ENCODE measurements around the gene TRMT6. TPM values are rescaled to one million over a fixed set of nuclear protein-coding genes. Genes with fewer than 3 reads are reported as not detected.
A peak's percentile ranks its signal among the peaks of the same experiment; 100 is the strongest.

The TRMT6 gene
- total RNA-seq, 1 donor from 2014 or later: 6.1 TPM

- DNase-seq (ENCODE audit: missing footprints): no peak
- ATAC-seq: no peak
- intact Hi-C loops (cut with DNase I): no loop called here
These were observed 31.3 kb downstream of the TRMT6 start for GRCh38 chr20:5918856-5919625.

- ATAC-seq: no peak
- DNase-seq (ENCODE audit: missing footprints): no peak
- intact Hi-C loops (cut with DNase I): no loop called here
These were observed 35.5 kb downstream of the TRMT6 start for GRCh38 chr20:5914859-5915258.

GRCh38 chr20:5913166-5913565 is 37.2 kb downstream of the TRMT6 start:
- intact Hi-C loops (cut with DNase I): no loop called here
- ATAC-seq (no peak), DNase-seq (ENCODE audit: missing footprints) (no peak)

- no peak for ATAC-seq
These were observed 40.1 kb downstream of the TRMT6 start for GRCh38 chr20:5910186-5910585.

GRCh38 chr20:5908981-5909380 is 41.4 kb downstream of the TRMT6 start:
- intact Hi-C loops (cut with DNase I): no loop called here
- DNase-seq (ENCODE audit: missing footprints) (no peak), ATAC-seq (no peak)

More at GRCh38 chr20:5910186-5910585, 40.1 kb downstream of the TRMT6 start:
- intact Hi-C loops (cut with DNase I): no loop called here
- DNase-seq (ENCODE audit: missing footprints): no peak

- no peak for DNase-seq (ENCODE audit: missing footprints)
- intact Hi-C loops (cut with DNase I): no loop called here
These were observed 49.4 kb downstream of the TRMT6 start for GRCh38 chr20:5900908-5901307.

GRCh38 chr20:5899444-5899843 is 50.9 kb downstream of the TRMT6 start:
- intact Hi-C loops (cut with DNase I): no loop called here
- DNase-seq (ENCODE audit: missing footprints) (no peak), ATAC-seq (no peak)

More at GRCh38 chr20:5900908-5901307, 49.4 kb downstream of the TRMT6 start:
- no peak for ATAC-seq

- no peak for ATAC-seq
- intact Hi-C loops (cut with DNase I): no loop called here
- no peak for DNase-seq (ENCODE audit: missing footprints)
These were observed 54.7 kb downstream of the TRMT6 start for GRCh38 chr20:5895626-5896025.

- intact Hi-C loops (cut with DNase I): no loop called here
- no peak for ATAC-seq
- no peak for DNase-seq (ENCODE audit: missing footprints)
These were observed 56.7 kb downstream of the TRMT6 start for GRCh38 chr20:5893621-5894020.

- DNase-seq (ENCODE audit: missing footprints): no peak
- intact Hi-C loops (cut with DNase I): no loop called here
- ATAC-seq: no peak
These were observed 57.3 kb downstream of the TRMT6 start for GRCh38 chr20:5893052-5893451.

- intact Hi-C loops (cut with DNase I): no loop called here
- no peak for DNase-seq (ENCODE audit: missing footprints)
- ATAC-seq: peak; percentile 22
These were observed 59.4 kb downstream of the TRMT6 start for GRCh38 chr20:5890773-5891441.

GRCh38 chr20:5888041-5888440 is 62.3 kb downstream of the TRMT6 start:
- ATAC-seq: no peak
- no peak for DNase-seq (ENCODE audit: missing footprints)
- intact Hi-C loops (cut with DNase I): no loop called here

GRCh38 chr20:5887386-5887785 is 62.9 kb downstream of the TRMT6 start:
- no peak for DNase-seq (ENCODE audit: missing footprints)
- ATAC-seq: peak; percentile 40
- intact Hi-C loops (cut with DNase I): loop anchor here (2.0 kb wide), 2 partner anchors 25 to 53 kb away; no protein-coding TSS in a partner anchor

Other genes starting within 250 kb of the TRMT6 start
- 5.3 TPM for gene SHLD1, start 200.1 kb downstream of the TRMT6 start, total RNA-seq
- 7.2 TPM for gene CHGB, start 39.0 kb downstream of the TRMT6 start, total RNA-seq
- gene MCM8, start 119 bp upstream of the TRMT6 start, total RNA-seq: 6.4 TPM
- 104 TPM for gene CRLS1, start 55.6 kb upstream of the TRMT6 start, total RNA-seq
- gene LRRN4, start 103.5 kb upstream of the TRMT6 start, total RNA-seq: 0.46 TPM
- gene FERMT1, start 172.5 kb upstream of the TRMT6 start, total RNA-seq: 1.5 TPM

All from Right ventricle myocardium inferior (tissue), 1 donor.